Neural cell (in vitro differentiated cells): ENCODE data around the gene PCYT1A.

Source experiments
- CTCF ChIP-seq: fragments of 450-650 bp; IDR thresholded peaks from 2 replicates; pipeline ENCODE4 v1.5.1; 2014; ENCODE audit warnings: antibody characterized with exemption, mild to moderate bottlenecking, moderate library complexity; ENCODE audit not compliant: poor library complexity, severe bottlenecking
- EP300 ChIP-seq: fragments of 450-650 bp; conservative IDR thresholded peaks from 2 replicates; pipeline ENCODE4 v1.6.1; 2014; ENCODE audit warnings: antibody characterized with exemption, mild to moderate bottlenecking, moderate library complexity; ENCODE audit not compliant: poor library complexity, severe bottlenecking
- EZH2 ChIP-seq: fragments of 200-600, 300-800 bp; shearing (Covaris generic), sonication (generic); IDR thresholded peaks from 2 replicates; pipeline ENCODE4 v1.6.1; 2014; ENCODE audit warnings: antibody characterized with exemption, low read length, borderline replicate concordance, mild to moderate bottlenecking; ENCODE audit not compliant: insufficient read depth, poor library complexity, severe bottlenecking
- MXI1 ChIP-seq: fragments of 450-650 bp; conservative IDR thresholded peaks from 2 replicates; pipeline ENCODE4 v1.6.1; 2014; ENCODE audit warnings: antibody characterized with exemption, mild to moderate bottlenecking; ENCODE audit not compliant: poor library complexity, severe bottlenecking
- POLR2AphosphoS5 ChIP-seq: IDR thresholded peaks from 2 replicates; pipeline ENCODE4 v1.6.1; 2012
- REST ChIP-seq: IDR thresholded peaks from 2 replicates; pipeline ENCODE4 v1.6.1; 2012; ENCODE audit warnings: borderline replicate concordance
- SMC3 ChIP-seq: fragments of 450-650 bp; conservative IDR thresholded peaks from 2 replicates; pipeline ENCODE4 v1.6.1; 2014; ENCODE audit warnings: antibody characterized with exemption, mild to moderate bottlenecking, moderate library complexity; ENCODE audit not compliant: poor library complexity
- TAF1 ChIP-seq: IDR thresholded peaks from 2 replicates; pipeline ENCODE4 v1.6.1; 2012; ENCODE audit warnings: low read depth

- TF ChIP-seq CTCF = no peak
- TF ChIP-seq EZH2 = no peak
- TF ChIP-seq TAF1 = no peak
- no peak for TF ChIP-seq REST
- TF ChIP-seq EP300 = no peak
- TF ChIP-seq SMC3 = no peak
- TF ChIP-seq POLR2AphosphoS5 = no peak
- no peak for TF ChIP-seq MXI1
Observed at GRCh38 chr3:196321162-196321561, 33.6 kb upstream of the PCYT1A start.
